GM12801 (cell line): ENCODE measurements around the gene CRIM1.

ENCODE experiments used
- TF ChIP-seq, protein P1 (sequence below): IDR thresholded peaks from one replicate; pipeline ENCODE4 v1.5.1; 2011; ENCODE audit warnings: control low read depth; ENCODE audit not compliant: insufficient read length; ENCODE audit errors: extremely low read depth

Gene CRIM1

DNA sequence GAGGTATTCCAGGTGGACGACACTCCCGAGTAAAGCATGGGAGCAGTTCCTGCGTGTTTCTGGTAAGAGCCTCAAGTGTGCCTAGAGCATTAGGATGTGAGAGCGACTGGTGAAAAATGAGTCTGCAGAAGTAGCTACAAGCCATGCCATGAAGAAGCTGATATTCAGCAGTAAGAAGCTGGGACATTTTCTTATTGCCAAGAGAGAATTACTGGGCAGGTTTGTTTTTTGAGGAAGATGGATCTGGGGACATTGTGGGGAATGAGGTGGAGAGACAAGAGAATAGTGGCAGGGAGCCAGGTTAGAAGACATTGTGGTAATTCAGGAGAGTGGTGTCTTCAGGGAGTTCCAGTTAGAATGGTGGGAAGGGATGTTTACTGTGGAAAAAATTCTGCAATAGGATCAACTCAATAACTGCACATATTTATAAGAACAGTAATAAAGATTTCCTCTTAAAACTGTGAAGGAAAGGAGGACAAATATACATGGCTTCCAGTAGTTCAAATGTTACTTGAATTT lies 38.2 kb downstream of the CRIM1 start:
- TF ChIP-seq, protein P1, sequence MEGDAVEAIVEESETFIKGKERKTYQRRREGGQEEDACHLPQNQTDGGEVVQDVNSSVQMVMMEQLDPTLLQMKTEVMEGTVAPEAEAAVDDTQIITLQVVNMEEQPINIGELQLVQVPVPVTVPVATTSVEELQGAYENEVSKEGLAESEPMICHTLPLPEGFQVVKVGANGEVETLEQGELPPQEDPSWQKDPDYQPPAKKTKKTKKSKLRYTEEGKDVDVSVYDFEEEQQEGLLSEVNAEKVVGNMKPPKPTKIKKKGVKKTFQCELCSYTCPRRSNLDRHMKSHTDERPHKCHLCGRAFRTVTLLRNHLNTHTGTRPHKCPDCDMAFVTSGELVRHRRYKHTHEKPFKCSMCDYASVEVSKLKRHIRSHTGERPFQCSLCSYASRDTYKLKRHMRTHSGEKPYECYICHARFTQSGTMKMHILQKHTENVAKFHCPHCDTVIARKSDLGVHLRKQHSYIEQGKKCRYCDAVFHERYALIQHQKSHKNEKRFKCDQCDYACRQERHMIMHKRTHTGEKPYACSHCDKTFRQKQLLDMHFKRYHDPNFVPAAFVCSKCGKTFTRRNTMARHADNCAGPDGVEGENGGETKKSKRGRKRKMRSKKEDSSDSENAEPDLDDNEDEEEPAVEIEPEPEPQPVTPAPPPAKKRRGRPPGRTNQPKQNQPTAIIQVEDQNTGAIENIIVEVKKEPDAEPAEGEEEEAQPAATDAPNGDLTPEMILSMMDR: no peak

DNA sequence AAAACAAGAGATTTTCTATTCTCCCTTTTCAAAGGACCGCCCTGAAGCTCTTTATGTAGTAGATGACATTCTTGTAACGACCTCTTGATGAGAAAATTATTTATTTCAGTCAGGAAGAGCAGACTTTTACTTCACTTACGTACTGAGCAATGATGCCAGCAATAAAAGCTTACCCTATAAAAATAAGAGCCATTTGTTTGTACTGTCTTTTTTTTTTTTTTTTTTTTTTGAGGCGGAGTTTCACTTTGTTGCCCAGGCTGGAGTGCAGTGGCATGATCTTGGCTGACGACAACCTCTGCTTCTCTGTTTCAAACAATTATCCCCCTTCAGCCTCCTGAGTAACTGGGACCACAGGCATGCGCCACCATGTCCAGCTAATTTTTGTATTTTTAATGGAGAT lies 39.2 kb downstream of the CRIM1 start:
- TF ChIP-seq, protein P1: no peak

DNA sequence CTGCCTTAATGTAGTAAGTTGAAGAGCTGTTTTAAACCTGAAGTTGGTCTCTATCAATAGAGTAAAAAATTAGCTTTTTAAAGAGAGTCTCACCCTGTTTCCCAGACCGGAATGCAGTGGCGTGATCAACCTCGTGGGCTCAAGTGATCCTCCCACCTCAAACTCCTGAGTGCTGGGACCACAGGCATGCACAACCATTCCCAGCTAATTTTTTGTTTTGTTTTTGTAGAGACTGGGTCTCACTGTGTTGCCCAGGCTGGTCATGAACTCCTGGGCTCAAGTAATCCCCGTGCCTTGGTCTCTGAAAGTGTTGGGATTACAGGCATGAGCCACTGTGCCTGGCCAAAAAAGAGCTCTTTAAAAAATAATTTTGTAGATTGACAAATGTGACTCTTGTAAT lies 40.3 kb downstream of the CRIM1 start:
- TF ChIP-seq, protein P1: no peak

DNA sequence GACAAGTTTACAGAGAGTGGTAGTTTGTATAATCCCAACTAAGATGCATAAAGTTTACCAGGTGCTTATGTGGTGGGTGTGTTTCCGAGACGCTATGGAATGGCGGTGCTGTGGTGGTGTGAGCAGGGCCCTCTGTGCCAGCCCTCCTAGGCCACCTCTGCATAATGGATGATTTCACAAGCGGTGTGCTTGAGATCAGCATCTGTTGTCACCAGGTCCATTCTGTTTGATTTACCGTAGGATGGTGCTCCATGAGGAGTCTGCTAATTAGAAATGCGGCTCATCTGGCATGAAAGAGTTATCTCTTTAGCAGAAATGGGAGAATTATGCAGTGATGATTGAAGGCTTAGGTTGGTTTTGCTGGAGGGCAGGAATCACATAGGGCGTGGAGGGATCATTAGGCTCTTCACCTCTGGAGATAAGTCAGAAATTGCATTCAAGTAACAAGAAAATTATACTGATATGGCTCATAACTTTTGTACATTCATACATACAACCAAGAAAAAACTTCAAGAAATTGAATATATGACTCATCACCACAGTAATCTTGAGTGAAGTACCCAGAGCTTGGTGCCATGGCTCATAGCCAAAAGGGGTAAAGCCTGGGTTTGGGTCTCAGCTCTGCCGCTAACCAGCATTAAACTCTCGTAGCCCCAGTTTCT lies 41.4 kb downstream of the CRIM1 start:
- TF ChIP-seq, protein P1: no peak

- TF ChIP-seq, protein P1: no peak
Observed at GRCh38 chr2:36397728-36398413, 42.3 kb downstream of the CRIM1 start.

DNA sequence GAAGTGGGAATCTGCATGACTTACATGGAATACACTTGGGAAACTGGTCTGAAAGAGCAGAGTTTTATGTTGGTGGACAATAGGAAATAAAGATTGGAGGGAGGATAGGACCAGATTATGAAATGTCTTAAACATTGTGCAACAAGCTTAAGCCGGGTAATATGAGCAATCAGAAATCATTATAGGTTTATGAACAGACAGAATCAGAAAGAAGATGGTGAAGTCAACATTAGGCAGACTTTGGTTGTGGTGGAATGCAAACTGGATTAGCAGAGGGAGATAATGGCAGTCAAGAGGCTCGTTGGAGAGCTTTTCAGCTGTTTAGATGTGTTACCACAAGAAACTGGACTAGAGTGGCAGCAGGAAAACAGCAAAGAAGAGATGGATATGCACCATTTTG lies 43.5 kb downstream of the CRIM1 start:
- TF ChIP-seq, protein P1: no peak

DNA sequence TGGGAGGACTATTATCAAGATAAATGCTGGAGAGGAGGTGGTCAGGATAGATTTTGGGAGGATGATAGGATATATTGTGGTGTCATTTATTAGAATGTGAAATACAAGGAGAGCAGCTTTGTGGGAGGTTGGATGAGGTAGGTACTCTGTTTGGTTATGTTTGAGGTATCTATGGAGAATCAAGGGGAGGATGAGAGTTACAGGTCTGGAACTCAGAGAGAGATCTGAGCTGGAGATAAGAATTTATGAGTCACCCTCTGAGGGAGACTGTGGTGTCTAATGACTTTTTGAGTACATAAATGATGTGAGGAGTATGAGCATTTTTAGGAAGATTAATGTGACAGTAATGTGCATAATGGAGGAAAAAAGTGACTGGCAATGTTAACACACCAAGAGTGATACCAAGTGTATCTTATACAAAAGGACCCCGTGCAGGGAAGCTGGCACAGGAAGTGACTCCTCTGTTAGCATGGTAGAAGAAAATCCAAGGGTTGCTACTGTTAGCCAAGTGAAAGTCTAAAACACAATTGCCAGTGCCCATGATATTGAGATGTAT lies 48.2 kb downstream of the CRIM1 start:
- TF ChIP-seq, protein P1: no peak
